Adrenal gland (tissue), 12 donors: ENCODE measurements around the gene SEC24C. TPM values are rescaled to one million over a fixed set of nuclear protein-coding genes. Genes with fewer than 3 reads are reported as not detected.

Experiments used
- DNase-seq, 7 donors: peaks; one replicate each; pipeline ENCODE4 v3.0.0-alpha.2; 2019 to 2020
- H3K27ac ChIP-seq, 5 donors: fragments of 200-600 bp; sonication (generic) in 4 of 5; 1 replicate in 3 of 5; 2 replicates in 2 of 5; pipeline versions ENCODE4 v1.5.1 to v1.8.0; 2016 to 2020; ENCODE audit warnings: mild to moderate bottlenecking in 1 of 5
- H3K27me3 ChIP-seq: fragments of 200-600 bp; 2 replicates; pipeline ENCODE4 v1.8.0; 2021
- H3K36me3 ChIP-seq, 2 donors: fragments of 200-600 bp; replicated peaks in 1 of 2; 1 replicate in 1 of 2; 2 replicates in 1 of 2; pipeline versions ENCODE4 v1.5.1 to v1.8.0; 2018 to 2022
- H3K4me1 ChIP-seq, 2 donors: fragments of 200-600 bp; replicated peaks in 1 of 2; 1 replicate in 1 of 2; 2 replicates in 1 of 2; pipeline versions ENCODE4 v1.5.1 to v1.8.0; 2018 to 2021
- H3K4me3 ChIP-seq, 4 donors: fragments of 200-600 bp; sonication (generic) in 3 of 4; one replicate each; pipeline ENCODE4 v1.5.1; 2016 to 2018
- H3K9me3 ChIP-seq, 3 donors: fragments of 200-600 bp; sonication (generic) in 1 of 3; replicated peaks in 1 of 3; 1 replicate in 2 of 3; 2 replicates in 1 of 3; pipeline versions ENCODE4 v1.5.1 to v1.8.0; 2016 to 2021
- CTCF ChIP-seq, 6 experiments: fragments of 450-650 bp in 4 of 6; fragments of 200-600 bp in 2 of 6; sonication (generic) in 1 of 6; IDR thresholded peaks; 1 replicate in 5 of 6; 2 replicates in 1 of 6; pipeline versions ENCODE4 v1.5.1 to v1.8.0; 2016 to 2021; ENCODE audit warnings: antibody characterized with exemption in 6 of 6, mild to moderate bottlenecking in 2 of 6, moderate library complexity in 1 of 6
- POLR2A ChIP-seq, 2 donors: fragments of 450-650 bp; IDR thresholded peaks; one replicate each; pipeline ENCODE4 v1.6.1; 2017; ENCODE audit warnings: antibody characterized with exemption in 2 of 2, mild to moderate bottlenecking in 2 of 2, moderate library complexity in 1 of 2
- WGBS, 4 donors: extraction: QIAGEN DNeasy Blood & Tissue Kit in 2 of 4; methylation state at CpG; one replicate each; pipeline versions ENCODE4 v1.1.5 to v1.1.7; 2013 to 2017; 5-methylcytosine and 5-hydroxymethylcytosine counted together
- intact Hi-C, 2 donors: fragments of 100-400 bp; cut with DNase I; formaldehyde crosslinking; loops; one replicate each; pipeline versions ENCODE4 v1.14.1 to v1.15.0; 2022 to 2023
- polyA plus RNA-seq, 3 donors: library from polyadenylated mRNA; stranded (reverse); fragments of 200-250 nt in 2 of 3; fragments of 350-450 nt in 1 of 3; fragmentation: Illumina TruSeq in 1 of 3; extraction: RNeasy Lipid Tissue Mini Kit (QIAGEN cat#74804) in 1 of 3; gene quantifications; one replicate each; pipeline ENCODE4 v1.2.3, GENCODE V29; 2013 to 2014
- total RNA-seq, 9 donors: library from RNA; depleted of rRNA in 4 of 9; stranded (reverse); fragments of >200 nt in 4 of 9; fragments of 120-200 nt in 1 of 9; fragmentation: NEBNext Ultra II Directional in 1 of 9; extraction: Animal tissue kit (Norgen Biotek cat#: 25700) in 1 of 9; gene quantifications; one replicate each; pipeline versions ENCODE4 v1.1.0 to v1.2.4, GENCODE V29; 2013 to 2023
- donor health status: healthy with polysubstance abuse.
- donor health status: Bipolar disorder and iron deficiency.
- donor health status: DM: yes; HTN: yes; CAD: no.
- donor health status: DM: no; HTN: no; CAD: no.
- donor health status: DM: no; HTN: no; CAD: no.
- donor health status: DM: yes; HTN: yes; CAD: no.

The SEC24C gene
- total and polyA plus RNA-seq, 12 donors = 38.4 to 133 (median 81.2) TPM

DNA sequence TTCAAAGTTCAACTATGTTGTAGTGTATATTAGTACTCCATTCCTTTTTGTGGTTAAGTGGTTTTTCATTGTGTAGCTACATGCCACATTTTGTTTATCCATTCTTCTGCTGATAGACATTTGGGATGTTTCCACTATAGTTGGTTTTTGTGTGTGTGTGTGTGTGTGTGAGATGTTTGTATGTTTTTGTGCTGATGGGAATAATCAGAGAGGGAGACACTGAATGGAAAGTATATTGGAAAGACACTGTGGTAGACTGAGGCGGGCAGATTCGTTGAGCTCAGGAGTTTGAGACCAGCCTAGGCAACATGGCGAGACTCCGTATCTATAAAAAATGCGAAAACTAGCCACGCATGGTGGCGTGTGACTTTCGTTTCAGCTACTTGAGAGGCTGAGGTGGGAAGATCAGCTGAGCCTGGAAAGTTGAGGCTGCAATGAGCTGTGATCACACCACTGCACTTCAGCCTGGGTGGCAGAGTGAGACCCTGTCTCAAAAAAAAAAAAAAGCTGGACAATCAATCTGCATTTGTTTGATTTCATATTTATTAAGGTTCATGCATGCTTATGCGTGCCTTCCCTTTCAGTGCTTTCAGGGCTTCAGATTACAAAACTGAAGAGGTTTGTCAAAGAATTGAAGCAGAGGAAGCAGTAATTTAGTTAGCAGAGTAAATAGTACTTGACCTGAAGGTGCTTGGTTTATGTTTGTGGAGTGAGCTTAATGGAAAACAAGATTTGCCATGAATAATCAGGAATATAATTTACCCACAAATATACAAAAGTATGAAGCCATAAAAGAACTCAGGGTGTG, 14.7 kb downstream of the SEC24C start:
- WGBS, 4 donors = 84 to 94% (median 90%) methylated on average over 9 of the region's 9 CpGs
- intact Hi-C loops = no loop called here
- peaks cover 0 to 63% of the 10 kb centered on the region in 2 donors for H3K36me3 ChIP-seq
- peaks cover 0 to 6% of the 10 kb centered on the region in 2 donors for H3K4me1 ChIP-seq
- no peaks in the 10 kb centered on the region for H3K27me3 ChIP-seq
- no peak overlapping the region for H3K4me3 ChIP-seq
- H3K27ac ChIP-seq = peak overlapping the region in 1 of 5 donors; percentile 47
- no peaks in the 10 kb centered on the region for H3K9me3 ChIP-seq
- DNase-seq = peak in 1 of 7 donors; percentile 40
- no peak for TF ChIP-seq POLR2A (IDR thresholded peaks at IDR 0.05)
- no peak for TF ChIP-seq CTCF (IDR thresholded peaks at IDR 0.05)

DNA sequence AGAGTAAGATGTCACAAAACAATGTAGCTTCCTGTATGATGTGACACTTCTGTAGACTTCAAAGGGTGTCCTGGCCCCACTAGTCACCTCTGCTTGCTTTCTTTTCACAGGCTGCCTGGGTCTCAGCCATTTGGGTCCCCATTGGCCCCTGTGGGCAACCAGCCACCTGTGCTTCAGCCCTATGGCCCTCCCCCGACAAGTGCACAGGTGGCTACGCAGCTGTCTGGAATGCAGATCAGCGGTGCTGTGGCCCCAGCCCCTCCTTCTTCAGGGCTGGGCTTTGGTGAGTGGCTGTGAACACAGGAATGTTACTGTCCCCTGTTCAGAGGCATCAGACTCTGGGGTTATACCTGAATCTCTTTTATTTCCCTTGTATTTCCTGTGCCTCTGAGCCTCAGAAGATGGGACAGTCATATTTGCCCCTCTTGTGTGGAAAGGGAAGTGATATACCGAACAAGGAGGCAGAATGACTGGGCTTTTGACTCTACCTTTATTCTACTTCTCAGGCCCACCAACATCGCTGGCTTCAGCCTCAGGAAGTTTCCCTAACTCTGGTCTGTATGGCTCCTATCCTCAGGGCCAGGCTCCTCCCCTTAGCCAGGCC, 15.4 kb downstream of the SEC24C start:
- Histone ChIP-seq H3K4me3 (no peak overlapping the region), H3K27ac (peak overlapping the region in 1 of 5 donors; percentile 47), H3K27me3 (no peaks in the 10 kb centered on the region), H3K9me3 (no peaks in the 10 kb centered on the region), H3K36me3 (peaks cover 0 to 63% of the 10 kb centered on the region in 2 donors), H3K4me1 (peaks cover 0 to 6% of the 10 kb centered on the region in 2 donors)
- 72 to 84% (median 79%) methylated on average over 4 to 5 of the region's 5 CpGs for WGBS, 4 donors
- TF ChIP-seq POLR2A (IDR thresholded peaks at IDR 0.05) (no peak), CTCF (IDR thresholded peaks at IDR 0.05) (no peak)
- peak in 1 of 7 donors; percentile 52 for DNase-seq
- intact Hi-C loops = no loop called here

DNA sequence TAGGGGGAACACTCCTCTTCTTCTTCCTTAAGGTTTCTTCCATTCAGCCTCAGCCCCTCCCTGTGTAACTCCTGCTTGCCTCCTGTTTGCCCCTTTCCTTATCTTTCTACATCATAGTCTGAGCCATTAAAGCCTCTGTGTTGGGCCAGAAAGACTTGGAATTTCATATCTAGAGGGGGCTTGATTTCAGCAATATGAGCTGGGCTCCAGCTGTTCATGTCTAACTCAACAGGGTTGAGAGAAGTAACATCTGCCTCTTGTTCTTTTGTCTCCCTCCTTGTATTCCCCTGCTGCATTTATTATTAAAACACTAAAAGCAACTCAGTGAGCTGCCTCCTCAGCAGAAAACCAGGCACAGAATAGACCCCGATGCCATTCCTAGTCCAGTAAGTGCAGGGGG, 17.6 kb downstream of the SEC24C start:
- H3K4me1 ChIP-seq = peaks cover 0 to 6% of the 10 kb centered on the region in 2 donors
- H3K27me3 ChIP-seq = no peaks in the 10 kb centered on the region
- H3K36me3 ChIP-seq = peaks cover 0 to 80% of the 10 kb centered on the region in 2 donors
- WGBS, 4 donors = 93 to 100% (median 99%) methylated on average over 1 of the region's 1 CpG
- no peak overlapping the region for H3K27ac ChIP-seq
- DNase-seq = peak in 1 of 7 donors; percentile 1
- H3K4me3 ChIP-seq = no peak overlapping the region
- intact Hi-C loops = no loop called here
- no peaks in the 10 kb centered on the region for H3K9me3 ChIP-seq
- TF ChIP-seq CTCF (IDR thresholded peaks at IDR 0.05) (no peak), POLR2A (IDR thresholded peaks at IDR 0.05) (no peak)

- H3K27me3 ChIP-seq = no peaks in the 10 kb centered on the region
- 39 to 60% (median 45%) methylated on average over 2 of the region's 2 CpGs for WGBS, 4 donors
- TF ChIP-seq CTCF (IDR thresholded peaks at IDR 0.05) (no peak), POLR2A (IDR thresholded peaks at IDR 0.05) (no peak)
- H3K27ac ChIP-seq = peak overlapping the region in 1 of 5 donors; percentile 29
- DNase-seq = no peak
- peaks cover 0 to 6% of the 10 kb centered on the region in 2 donors for H3K4me1 ChIP-seq
- no peaks in the 10 kb centered on the region for H3K9me3 ChIP-seq
- H3K36me3 ChIP-seq = peaks cover 0 to 91% of the 10 kb centered on the region in 2 donors
- intact Hi-C loops = no loop called here
- H3K4me3 ChIP-seq = no peak overlapping the region
Measured at GRCh38 chr10:73762915-73763314, 18.7 kb downstream of the SEC24C start.
